ENCODE measurements around the gene LRRC61.

- TF ChIP-seq CEBPB (IDR thresholded peaks at IDR 0.05) = no peak
- TF ChIP-seq RAD21 (IDR thresholded peaks at IDR 0.05; ENCODE audit: low read depth) = no peak
- no peak for TF ChIP-seq EP300 (IDR thresholded peaks at IDR 0.05; ENCODE audit: borderline replicate concordance)
- TF ChIP-seq CREB1 (IDR thresholded peaks at IDR 0.05; ENCODE audit: low read depth) = no peak
- no peak for TF ChIP-seq FOXM1 (IDR thresholded peaks at IDR 0.05; ENCODE audit: borderline replicate concordance, low read depth)
- no peak for TF ChIP-seq TEAD4 (IDR thresholded peaks at IDR 0.05)
- TF ChIP-seq TAF1 (IDR thresholded peaks at IDR 0.05; ENCODE audit: low read depth) = no peak
- no peak for TF ChIP-seq TCF12 (IDR thresholded peaks at IDR 0.05; ENCODE audit: low read depth)
Measured at GRCh38 chr7:150376560-150376959, 53.4 kb downstream of the LRRC61 start.

All from Ishikawa (cell line).